GM13977 (cell line): ENCODE data around the gene CNMD.

ENCODE experiments used
- DNase-seq: peaks from one replicate; pipeline ENCODE4 v3.0.0; 2012; ENCODE audit warnings: low spot score
- CTCF ChIP-seq: IDR thresholded peaks from 2 replicates; pipeline ENCODE4 v1.5.1; 2012; ENCODE audit warnings: mild to moderate bottlenecking, control low read depth; ENCODE audit not compliant: insufficient read depth; ENCODE audit errors: extremely low read depth, missing control alignments
- in situ Hi-C: fragments of 300-500 bp; cut with MboI; formaldehyde crosslinking; loops from one replicate; pipeline ENCODE4 v1.12.0; 2022; ENCODE audit warnings: low sequenced_read_pairs, low pct_unique_long_range_greater_than_20kb, mixed read lengths, inconsistent platforms; ENCODE audit not compliant: unreplicated experiment

The CNMD gene

GRCh38 chr13:52739468-52740071, at the start of gene CNMD:
Gene CNMD, minus strand, starts transcription at chr13:52739820. Its CDS starts 119 bp downstream, at chr13:52739701.
- DNase-seq: no peak
- in situ Hi-C loops: no loop called here
- no peak for TF ChIP-seq CTCF

- DNase-seq: no peak
- TF ChIP-seq CTCF: no peak
- in situ Hi-C loops: no loop called here
These were observed 48.4 kb upstream of the CNMD start for GRCh38 chr13:52788011-52788410.

- TF ChIP-seq CTCF: no peak
- DNase-seq: no peak
- in situ Hi-C loops: no loop called here
These were observed 47.6 kb upstream of the CNMD start for GRCh38 chr13:52787235-52787634.

- in situ Hi-C loops: no loop called here
- no peak for TF ChIP-seq CTCF
- no peak for DNase-seq
These were observed 47.1 kb upstream of the CNMD start for GRCh38 chr13:52786766-52787165.

GRCh38 chr13:52785739-52786138, 46.1 kb upstream of the CNMD start:
- in situ Hi-C loops: no loop called here
- no peak for TF ChIP-seq CTCF
- no peak for DNase-seq

- no peak for TF ChIP-seq CTCF
- in situ Hi-C loops: no loop called here
These were observed 45.1 kb upstream of the CNMD start for GRCh38 chr13:52784591-52785340.

More at GRCh38 chr13:52784591-52785340, 45.1 kb upstream of the CNMD start:
- no peak for DNase-seq
